Liver (tissue), 9 donors: ENCODE measurements around the gene DPH5. TPM values are rescaled to one million over a fixed set of nuclear protein-coding genes. Genes with fewer than 3 reads are reported as not detected.

Source experiments
- DNase-seq: peaks from one replicate; pipeline ENCODE4 v3.0.0-alpha.2; 2017; ENCODE audit warnings: low spot score
- H3K27ac ChIP-seq, 2 donors: one replicate each; pipeline ENCODE4 v1.7.0; 2013; ENCODE audit warnings: inconsistent platforms in 2 of 2, low read length in 2 of 2, control low read depth in 1 of 2, low read depth in 1 of 2, mild to moderate bottlenecking in 1 of 2
- H3K27me3 ChIP-seq, 4 donors: one replicate each; pipeline versions ENCODE4 v1.6.1 to v1.7.0; 2013; ENCODE audit warnings: low read length in 3 of 4, inconsistent platforms in 1 of 4, mild to moderate bottlenecking in 1 of 4, moderate library complexity in 1 of 4; ENCODE audit not compliant: control insufficient read depth in 4 of 4, insufficient read depth in 4 of 4
- H3K36me3 ChIP-seq, 4 donors: one replicate each; pipeline versions ENCODE4 v1.6.1 to v1.7.0; 2013; ENCODE audit warnings: low read length in 3 of 4, mild to moderate bottlenecking in 3 of 4, low read depth in 1 of 4, moderate library complexity in 1 of 4; ENCODE audit not compliant: control insufficient read depth in 4 of 4, insufficient read depth in 3 of 4
- H3K4me1 ChIP-seq, 4 donors: one replicate each; pipeline versions ENCODE4 v1.6.1 to v1.7.0; 2013; ENCODE audit warnings: low read length in 3 of 4, mild to moderate bottlenecking in 3 of 4, moderate library complexity in 1 of 4; ENCODE audit not compliant: control insufficient read depth in 4 of 4, insufficient read depth in 4 of 4
- H3K4me3 ChIP-seq, 3 donors: one replicate each; pipeline versions ENCODE4 v1.6.1 to v1.7.0; 2013; ENCODE audit warnings: low read length in 3 of 3, control low read depth in 1 of 3, low read depth in 1 of 3, mild to moderate bottlenecking in 1 of 3
- H3K9ac ChIP-seq, 2 donors: one replicate each; pipeline ENCODE4 v1.7.0; 2013; ENCODE audit warnings: low read length in 2 of 2, mild to moderate bottlenecking in 2 of 2, moderate library complexity in 2 of 2, control low read depth in 1 of 2, low read depth in 1 of 2
- H3K9me3 ChIP-seq, 4 donors: one replicate each; pipeline versions ENCODE4 v1.6.1 to v1.7.0; 2013; ENCODE audit warnings: low read length in 3 of 4; ENCODE audit not compliant: control insufficient read depth in 4 of 4
- FOXA2 ChIP-seq: IDR thresholded peaks from 2 replicates; pipeline ENCODE4 v1.6.1; 2016; ENCODE audit warnings: antibody characterized with exemption
- GABPA ChIP-seq, 2 donors: IDR thresholded peaks in 1 of 2; conservative IDR thresholded peaks in 1 of 2; 2 replicates each; pipeline ENCODE4 v1.6.1; 2016; ENCODE audit warnings: antibody characterized with exemption in 2 of 2, mild to moderate bottlenecking in 1 of 2, moderate library complexity in 1 of 2
- HNF4A ChIP-seq, 2 donors: conservative IDR thresholded peaks; 2 replicates each; pipeline ENCODE4 v1.6.1; 2016; ENCODE audit warnings: antibody characterized with exemption in 2 of 2, mild to moderate bottlenecking in 2 of 2
- JUND ChIP-seq, 2 donors: IDR thresholded peaks; 2 replicates each; pipeline ENCODE4 v1.6.1; 2016; ENCODE audit warnings: antibody characterized with exemption in 2 of 2
- NR2F2 ChIP-seq: IDR thresholded peaks from 2 replicates; pipeline ENCODE4 v1.6.1; 2016; ENCODE audit warnings: antibody characterized with exemption
- RAD21 ChIP-seq, 2 donors: IDR thresholded peaks; 2 replicates each; pipeline ENCODE4 v1.6.1; 2016; ENCODE audit warnings: antibody characterized with exemption in 2 of 2, mild to moderate bottlenecking in 2 of 2
- REST ChIP-seq: IDR thresholded peaks from 2 replicates; pipeline ENCODE4 v1.6.1; 2016; ENCODE audit warnings: antibody characterized with exemption, mild to moderate bottlenecking
- RXRA ChIP-seq, 2 donors: IDR thresholded peaks; 2 replicates each; pipeline ENCODE4 v1.6.1; 2017 to 2018; ENCODE audit warnings: antibody characterized with exemption in 2 of 2, mild to moderate bottlenecking in 1 of 2
- SP1 ChIP-seq: IDR thresholded peaks from 2 replicates; pipeline ENCODE4 v1.6.1; 2018; ENCODE audit warnings: antibody characterized with exemption, mild to moderate bottlenecking
- TAF1 ChIP-seq: conservative IDR thresholded peaks from 2 replicates; pipeline ENCODE4 v1.6.1; 2016; ENCODE audit warnings: antibody characterized with exemption, mild to moderate bottlenecking
- WGBS: extraction: QIAGEN DNeasy Blood & Tissue Kit; methylation state at CpG from one replicate; pipeline ENCODE4 v1.1.7; 2013; 5-methylcytosine and 5-hydroxymethylcytosine counted together
- polyA plus RNA-seq, 2 donors: library from polyadenylated mRNA; stranded (reverse) in 1 of 2; unstranded in 1 of 2; fragments of 200-250 nt in 1 of 2; fragments of >200 nt in 1 of 2; fragmentation: Nextera tagmentation in 1 of 2; extraction: Ambion mirVana in 1 of 2; gene quantifications; one replicate each; pipeline versions ENCODE4 v1.2.1 to v1.2.3, GENCODE V29; 2013 to 2015
- total RNA-seq, 2 donors: library from RNA; depleted of rRNA; stranded (reverse); fragments of >200 nt; gene quantifications; one replicate each; pipeline ENCODE4 v1.2.3, GENCODE V29; 2014
- donor health status: healthy.
- donor health status: healthy.
- donor health status: healthy.
- donor health status: healthy.
- donor health status: healthy.

Gene DPH5
- total and polyA plus RNA-seq, 4 donors: 12.9 to 16.3 (median 14.8) TPM

GRCh38 chr1:101000131-101000873 is 25.3 kb downstream of the DPH5 start:
- H3K27ac ChIP-seq: no peak overlapping the region
- no peak for DNase-seq
- no peak overlapping the region for H3K4me3 ChIP-seq
- no peaks in the 10 kb centered on the region for H3K9me3 ChIP-seq
- no peaks in the 10 kb centered on the region for H3K27me3 ChIP-seq
- peaks cover 0 to 9% (median under 1%) of the 10 kb centered on the region in 4 donors for H3K36me3 ChIP-seq
- peaks cover 1 to 16% (median 8%) of the 10 kb centered on the region in 4 donors for H3K4me1 ChIP-seq
- TF ChIP-seq REST (no peak), JUND (IDR thresholded peaks at IDR 0.05) (no peak), RXRA (IDR thresholded peaks at IDR 0.05) (no peak)
- WGBS: 98% methylated on average over 2 of the region's 2 CpGs
- H3K9ac ChIP-seq: no peak overlapping the region

GRCh38 chr1:100998426-100998825 is 27.2 kb downstream of the DPH5 start:
- Histone ChIP-seq H3K9ac (no peak overlapping the region), H3K4me3 (no peak overlapping the region), H3K27ac (no peak overlapping the region), H3K27me3 (no peaks in the 10 kb centered on the region), H3K9me3 (no peaks in the 10 kb centered on the region), H3K4me1 (peaks cover 0 to 5% (median 2%) of the 10 kb centered on the region in 4 donors), H3K36me3 (peaks cover 0 to 9% (median 2%) of the 10 kb centered on the region in 4 donors)
- no peak for DNase-seq
- TF ChIP-seq JUND (IDR thresholded peaks at IDR 0.05) (no peak), FOXA2 (no peak), RXRA (IDR thresholded peaks at IDR 0.05) (no peak), TAF1 (no peak), NR2F2 (no peak), RAD21 (IDR thresholded peaks at IDR 0.05) (no peak), HNF4A (conservative IDR thresholded peaks at IDR 0.05) (no peak), GABPA (IDR thresholded peaks at IDR 0.05 in 1 of 2, conservative IDR thresholded peaks at IDR 0.05 in 1 of 2) (no peak), SP1 (no peak), REST (no peak)
- WGBS: 92% methylated on average over 1 of the region's 1 CpG
